WTC11 (cell line): Measurements from ENCODE around the gene AQP2.

Source experiments
- ESRRA ChIP-seq: sonication (generic); formaldehyde crosslinking; IDR thresholded peaks from 2 replicates; pipeline ENCODE4 v1.8.1; 2022; ENCODE audit warnings: mild to moderate bottlenecking, missing genetic modification reagents, borderline replicate concordance
- TCF7 ChIP-seq: sonication (generic); formaldehyde crosslinking; IDR thresholded peaks from 2 replicates; pipeline ENCODE4 v1.8.0; 2022; ENCODE audit warnings: mild to moderate bottlenecking, low read depth, missing genetic modification reagents, moderate library complexity
- USF1 ChIP-seq: sonication (generic); formaldehyde crosslinking; IDR thresholded peaks from 2 replicates; pipeline ENCODE4 v1.8.0; 2022; ENCODE audit warnings: mild to moderate bottlenecking, missing genetic modification reagents
- TF ChIP-seq, protein P1 (sequence below): fragments of 200-600 bp; IDR thresholded peaks from 2 replicates; pipeline ENCODE4 v1.8.0; 2022; ENCODE audit warnings: antibody characterized with exemption

DNA sequence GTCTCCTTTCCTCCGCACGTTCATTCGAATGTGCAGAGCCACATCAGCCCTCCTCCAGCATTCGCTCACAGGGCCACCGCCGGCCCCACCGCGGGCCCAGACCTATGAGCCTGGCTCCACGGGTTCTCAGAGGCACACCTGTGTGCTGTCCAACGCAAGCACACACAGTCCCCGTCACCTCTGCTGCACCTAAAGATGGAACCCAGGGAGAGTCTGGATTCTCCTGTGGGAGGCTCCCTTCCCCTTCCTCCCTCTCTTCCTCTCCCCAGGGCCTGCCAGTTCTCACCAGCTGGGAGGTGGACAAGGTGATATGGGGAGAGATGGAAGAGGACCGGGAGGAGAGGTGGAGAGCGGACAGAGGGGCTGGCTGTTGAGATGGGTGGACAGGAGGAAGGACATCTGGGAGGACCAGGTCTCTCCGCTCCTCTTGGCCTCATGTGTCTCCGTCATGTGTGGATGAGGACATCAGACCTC is 17.3 kb downstream of the AQP2 start:
- TF ChIP-seq TCF7 (CRISPR knock-in tag), result no peak
- TF ChIP-seq, protein P1, sequence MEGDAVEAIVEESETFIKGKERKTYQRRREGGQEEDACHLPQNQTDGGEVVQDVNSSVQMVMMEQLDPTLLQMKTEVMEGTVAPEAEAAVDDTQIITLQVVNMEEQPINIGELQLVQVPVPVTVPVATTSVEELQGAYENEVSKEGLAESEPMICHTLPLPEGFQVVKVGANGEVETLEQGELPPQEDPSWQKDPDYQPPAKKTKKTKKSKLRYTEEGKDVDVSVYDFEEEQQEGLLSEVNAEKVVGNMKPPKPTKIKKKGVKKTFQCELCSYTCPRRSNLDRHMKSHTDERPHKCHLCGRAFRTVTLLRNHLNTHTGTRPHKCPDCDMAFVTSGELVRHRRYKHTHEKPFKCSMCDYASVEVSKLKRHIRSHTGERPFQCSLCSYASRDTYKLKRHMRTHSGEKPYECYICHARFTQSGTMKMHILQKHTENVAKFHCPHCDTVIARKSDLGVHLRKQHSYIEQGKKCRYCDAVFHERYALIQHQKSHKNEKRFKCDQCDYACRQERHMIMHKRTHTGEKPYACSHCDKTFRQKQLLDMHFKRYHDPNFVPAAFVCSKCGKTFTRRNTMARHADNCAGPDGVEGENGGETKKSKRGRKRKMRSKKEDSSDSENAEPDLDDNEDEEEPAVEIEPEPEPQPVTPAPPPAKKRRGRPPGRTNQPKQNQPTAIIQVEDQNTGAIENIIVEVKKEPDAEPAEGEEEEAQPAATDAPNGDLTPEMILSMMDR, result no peak
- no peak for TF ChIP-seq ESRRA (CRISPR knock-in tag)
- TF ChIP-seq USF1 (CRISPR knock-in tag), result no peak
